Measurements from ENCODE around the gene TOGARAM2.

DNA sequence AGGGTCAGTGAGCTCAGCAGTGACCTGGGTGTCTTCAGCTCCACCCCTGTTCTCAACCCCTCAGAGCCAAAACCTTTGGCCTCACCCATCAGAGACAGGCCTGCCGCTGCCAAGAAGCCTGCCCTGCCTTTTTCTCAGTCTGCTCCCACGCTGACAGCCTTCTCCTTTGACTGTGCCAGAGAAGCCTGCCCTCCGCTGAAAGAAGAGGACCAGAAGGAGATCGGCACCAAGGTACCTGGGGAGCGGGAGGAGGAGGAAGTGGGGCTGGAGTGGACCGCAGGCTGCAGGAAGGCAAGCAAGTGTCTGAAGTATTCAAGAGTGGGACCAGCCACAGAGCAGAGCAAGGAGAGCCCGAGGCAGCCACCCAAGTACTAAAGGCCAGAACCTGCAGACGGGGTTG lies 33.2 kb downstream of the TOGARAM2 start:
- TF ChIP-seq POLR2A (IDR thresholded peaks at IDR 0.05; ENCODE audit: borderline replicate concordance, extremely low read depth, insufficient read depth, insufficient read length) = no peak
- no peak for TF ChIP-seq CTCF (IDR thresholded peaks at IDR 0.05 in 2 of 3, conservative IDR thresholded peaks at IDR 0.05 in 1 of 3; ENCODE audit: borderline replicate concordance in 1 of 3, insufficient read depth in 1 of 3, low read depth in 2 of 3, low read length in 2 of 3)
- TF ChIP-seq, protein P1, sequence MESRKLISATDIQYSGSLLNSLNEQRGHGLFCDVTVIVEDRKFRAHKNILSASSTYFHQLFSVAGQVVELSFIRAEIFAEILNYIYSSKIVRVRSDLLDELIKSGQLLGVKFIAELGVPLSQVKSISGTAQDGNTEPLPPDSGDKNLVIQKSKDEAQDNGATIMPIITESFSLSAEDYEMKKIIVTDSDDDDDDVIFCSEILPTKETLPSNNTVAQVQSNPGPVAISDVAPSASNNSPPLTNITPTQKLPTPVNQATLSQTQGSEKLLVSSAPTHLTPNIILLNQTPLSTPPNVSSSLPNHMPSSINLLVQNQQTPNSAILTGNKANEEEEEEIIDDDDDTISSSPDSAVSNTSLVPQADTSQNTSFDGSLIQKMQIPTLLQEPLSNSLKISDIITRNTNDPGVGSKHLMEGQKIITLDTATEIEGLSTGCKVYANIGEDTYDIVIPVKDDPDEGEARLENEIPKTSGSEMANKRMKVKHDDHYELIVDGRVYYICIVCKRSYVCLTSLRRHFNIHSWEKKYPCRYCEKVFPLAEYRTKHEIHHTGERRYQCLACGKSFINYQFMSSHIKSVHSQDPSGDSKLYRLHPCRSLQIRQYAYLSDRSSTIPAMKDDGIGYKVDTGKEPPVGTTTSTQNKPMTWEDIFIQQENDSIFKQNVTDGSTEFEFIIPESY (IDR thresholded peaks at IDR 0.05; ENCODE audit: extremely low read depth, insufficient replicate concordance, low read length) = no peak
- TF ChIP-seq ZFX (IDR thresholded peaks at IDR 0.05) = no peak
- TF ChIP-seq ATF3 (IDR thresholded peaks at IDR 0.05) = no peak
